Fibroblast of pulmonary artery (primary cell): ENCODE measurements around the gene BCAR1.

Experiments
- DNase-seq: peaks from one replicate; pipeline ENCODE4 v3.0.0-alpha.2; 2010; ENCODE audit warnings: low read depth
- H3K4me3 ChIP-seq: replicated peaks from 2 replicates; pipeline ENCODE4 v1.5.1; 2011; ENCODE audit warnings: low read depth, mild to moderate bottlenecking, control low read depth, low read length, moderate library complexity
- CTCF ChIP-seq: IDR thresholded peaks from 2 replicates; pipeline ENCODE4 v1.5.1; 2011; ENCODE audit warnings: mild to moderate bottlenecking, control low read depth, low read length, inconsistent platforms; ENCODE audit errors: missing control alignments

Gene BCAR1

GRCh38 chr16:75261590-75262078 lies 10.2 kb upstream of the BCAR1 start:
- DNase-seq = no peak
- H3K4me3 ChIP-seq = no peak overlapping the region
- TF ChIP-seq CTCF = no peak

GRCh38 chr16:75260851-75261589 lies 9.6 kb upstream of the BCAR1 start:
- DNase-seq = no peak
- no peak overlapping the region for H3K4me3 ChIP-seq
- no peak for TF ChIP-seq CTCF

GRCh38 chr16:75258807-75259141 lies 7.3 kb upstream of the BCAR1 start:
- no peak overlapping the region for H3K4me3 ChIP-seq
- no peak for TF ChIP-seq CTCF
- DNase-seq = no peak

- H3K4me3 ChIP-seq = no peak overlapping the region
- DNase-seq = no peak
- TF ChIP-seq CTCF = no peak
These were observed 6.7 kb upstream of the BCAR1 start for GRCh38 chr16:75257886-75258806.

GRCh38 chr16:75256696-75257343 lies 5.4 kb upstream of the BCAR1 start:
- no peak overlapping the region for H3K4me3 ChIP-seq
- no peak for TF ChIP-seq CTCF
- DNase-seq = no peak

- no peak for TF ChIP-seq CTCF
- no peak overlapping the region for H3K4me3 ChIP-seq
- DNase-seq = no peak
These were observed 4.7 kb upstream of the BCAR1 start for GRCh38 chr16:75256059-75256571.
